Fibroblast of lung (primary cell): ENCODE results near the gene RRAGD.
A peak's percentile ranks its signal among the peaks of the same experiment; 100 is the strongest.

Experiments used
- CTCF ChIP-seq, 2 donors: IDR thresholded peaks in 1 of 2; conservative IDR thresholded peaks in 1 of 2; 1 replicate in 1 of 2; 2 replicates in 1 of 2; pipeline ENCODE4 v1.5.1; 2011 to 2012; ENCODE audit warnings: low read length in 2 of 2, control low read depth in 1 of 2, inconsistent platforms in 1 of 2, low read depth in 1 of 2, mild to moderate bottlenecking in 1 of 2
- EZH2 ChIP-seq: IDR thresholded peaks from 2 replicates; pipeline ENCODE4 v1.5.1; 2012; ENCODE audit warnings: low read length, control low read depth, mild to moderate bottlenecking; ENCODE audit errors: missing control alignments

- TF ChIP-seq CTCF (conservative IDR thresholded peaks at IDR 0.05 in 1 of 2, IDR thresholded peaks at IDR 0.05 in 1 of 2; ENCODE audit: low read depth in 1 of 2, low read length in 2 of 2) (no peak), EZH2 (peak; percentile 63)
Measured at GRCh38 chr6:89412071-89413005, at the start of gene RRAGD.
